Measurements from ENCODE around the gene SLC10A6.

The SLC10A6 gene

GRCh38 chr4:86848136-86848535, 1.0 kb downstream of the SLC10A6 start:
- DNase-seq (ENCODE audit: low spot score), result no peak

GRCh38 chr4:86847571-86847970, 1.6 kb downstream of the SLC10A6 start:
- DNase-seq (ENCODE audit: low spot score), result no peak

GRCh38 chr4:86846921-86847320, 2.3 kb downstream of the SLC10A6 start:
- DNase-seq (ENCODE audit: low spot score), result no peak

- DNase-seq (ENCODE audit: low spot score), result peak; percentile 85
These were observed 3.6 kb downstream of the SLC10A6 start for GRCh38 chr4:86845593-86845992.

- DNase-seq (ENCODE audit: low spot score), result no peak
These were observed 7.9 kb downstream of the SLC10A6 start for GRCh38 chr4:86841309-86841708.

- no peak for DNase-seq (ENCODE audit: low spot score)
These were observed 8.3 kb downstream of the SLC10A6 start for GRCh38 chr4:86840858-86841257.

GRCh38 chr4:86837691-86838503, 11.3 kb downstream of the SLC10A6 start:
- no peak for DNase-seq (ENCODE audit: low spot score)

GRCh38 chr4:86835677-86836076, 13.5 kb downstream of the SLC10A6 start:
- no peak for DNase-seq (ENCODE audit: low spot score)

- no peak for DNase-seq (ENCODE audit: low spot score)
These were observed 14.3 kb downstream of the SLC10A6 start for GRCh38 chr4:86834901-86835300.

- DNase-seq (ENCODE audit: low spot score), result no peak
These were observed 15.6 kb downstream of the SLC10A6 start for GRCh38 chr4:86833615-86834014.

- DNase-seq (ENCODE audit: low spot score), result no peak
These were observed 17.7 kb downstream of the SLC10A6 start for GRCh38 chr4:86831262-86832130.

- DNase-seq (ENCODE audit: low spot score), result no peak
These were observed 23.7 kb downstream of the SLC10A6 start for GRCh38 chr4:86825511-86825910.

GRCh38 chr4:86822136-86822535, 27.0 kb downstream of the SLC10A6 start:
- no peak for DNase-seq (ENCODE audit: low spot score)

- no peak for DNase-seq (ENCODE audit: low spot score)
These were observed 28.0 kb downstream of the SLC10A6 start for GRCh38 chr4:86821151-86821550.

GRCh38 chr4:86819561-86819960, 29.6 kb downstream of the SLC10A6 start:
- no peak for DNase-seq (ENCODE audit: low spot score)

- DNase-seq (ENCODE audit: low spot score), result no peak
These were observed 30.3 kb downstream of the SLC10A6 start for GRCh38 chr4:86818841-86819240.

- DNase-seq (ENCODE audit: low spot score), result no peak
These were observed 31.0 kb downstream of the SLC10A6 start for GRCh38 chr4:86818211-86818610.

GRCh38 chr4:86816501-86817273, 32.5 kb downstream of the SLC10A6 start:
- DNase-seq (ENCODE audit: low spot score), result no peak

- DNase-seq (ENCODE audit: low spot score), result no peak
These were observed 33.5 kb downstream of the SLC10A6 start for GRCh38 chr4:86815653-86816052.

GRCh38 chr4:86810847-86811246, 38.3 kb downstream of the SLC10A6 start:
- DNase-seq (ENCODE audit: low spot score), result no peak

GRCh38 chr4:86809809-86810208, 39.4 kb downstream of the SLC10A6 start:
- DNase-seq (ENCODE audit: low spot score), result no peak

- no peak for DNase-seq (ENCODE audit: low spot score)
These were observed 58.1 kb downstream of the SLC10A6 start for GRCh38 chr4:86791126-86791525.

All from kidney capillary endothelial cell (primary cell).